Measurements from ENCODE around the gene ITPR2. TPM values are rescaled to one million over a fixed set of nuclear protein-coding genes. Genes with fewer than 3 reads are reported as not detected.

ITPR2 gene
- total RNA-seq, 2 donors from 2014 or later: 14.8 to 74.4 TPM

DNA sequence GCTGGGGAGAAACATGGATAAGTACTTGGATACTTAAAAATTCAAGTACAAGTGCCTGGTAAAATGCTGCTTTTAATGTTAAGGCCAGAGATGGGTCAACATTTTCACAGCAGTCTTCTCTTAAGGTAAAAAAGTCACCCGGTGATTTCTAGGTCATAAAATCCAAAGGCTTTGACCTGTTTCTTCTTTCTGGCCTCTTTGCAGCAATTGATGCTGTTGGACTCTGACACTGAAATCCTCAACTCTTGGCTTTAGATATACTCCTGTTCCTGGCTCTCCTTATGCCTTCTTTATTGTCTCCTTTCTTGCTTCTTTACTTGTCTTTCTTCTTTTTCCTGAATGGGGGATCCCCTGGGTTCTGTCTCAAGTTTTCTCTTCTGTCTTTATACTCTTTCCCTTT is 448.5 kb downstream of the ITPR2 start:
- Histone ChIP-seq H3K27ac (ENCODE audit: low read depth, low read length) (no peak overlapping the region), H3K36me3 (ENCODE audit: control insufficient read depth, insufficient read depth, low read length) (no peaks in the 10 kb centered on the region), H3K27me3 (ENCODE audit: control insufficient read depth, insufficient read depth, low read length, poor library complexity, severe bottlenecking) (no peaks in the 10 kb centered on the region), H3K9me3 (ENCODE audit: control insufficient read depth, low read length) (no peaks in the 10 kb centered on the region), H3K4me1 (ENCODE audit: control insufficient read depth, insufficient read depth, low read length) (peaks cover 5% of the 10 kb centered on the region), H3K9ac (ENCODE audit: extremely low read depth, low read length, poor library complexity, severe bottlenecking) (no peak overlapping the region), H3K4me3 (ENCODE audit: low read length) (no peak overlapping the region)
- H3K27me3 Mint-ChIP-seq (ENCODE audit: insufficient read depth): no peaks in the 10 kb centered on the region
- H3K27ac Mint-ChIP-seq: no peak overlapping the region
- no peak overlapping the region for H3K4me3 Mint-ChIP-seq
- H3K4me1 Mint-ChIP-seq: peaks cover 6% of the 10 kb centered on the region
- no peak for DNase-seq
- 88 to 90% methylated on average over 1 of the region's 1 CpG for WGBS, 2 experiments (ENCODE audit: insufficient coverage in 1 of 2, insufficient read length in 1 of 2)
- peaks cover 23% of the 10 kb centered on the region for H3K36me3 Mint-ChIP-seq (ENCODE audit: low read depth)
- TF ChIP-seq, protein P1, sequence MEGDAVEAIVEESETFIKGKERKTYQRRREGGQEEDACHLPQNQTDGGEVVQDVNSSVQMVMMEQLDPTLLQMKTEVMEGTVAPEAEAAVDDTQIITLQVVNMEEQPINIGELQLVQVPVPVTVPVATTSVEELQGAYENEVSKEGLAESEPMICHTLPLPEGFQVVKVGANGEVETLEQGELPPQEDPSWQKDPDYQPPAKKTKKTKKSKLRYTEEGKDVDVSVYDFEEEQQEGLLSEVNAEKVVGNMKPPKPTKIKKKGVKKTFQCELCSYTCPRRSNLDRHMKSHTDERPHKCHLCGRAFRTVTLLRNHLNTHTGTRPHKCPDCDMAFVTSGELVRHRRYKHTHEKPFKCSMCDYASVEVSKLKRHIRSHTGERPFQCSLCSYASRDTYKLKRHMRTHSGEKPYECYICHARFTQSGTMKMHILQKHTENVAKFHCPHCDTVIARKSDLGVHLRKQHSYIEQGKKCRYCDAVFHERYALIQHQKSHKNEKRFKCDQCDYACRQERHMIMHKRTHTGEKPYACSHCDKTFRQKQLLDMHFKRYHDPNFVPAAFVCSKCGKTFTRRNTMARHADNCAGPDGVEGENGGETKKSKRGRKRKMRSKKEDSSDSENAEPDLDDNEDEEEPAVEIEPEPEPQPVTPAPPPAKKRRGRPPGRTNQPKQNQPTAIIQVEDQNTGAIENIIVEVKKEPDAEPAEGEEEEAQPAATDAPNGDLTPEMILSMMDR (conservative IDR thresholded peaks at IDR 0.05): no peak
- H3K9me3 Mint-ChIP-seq: peaks cover 11% of the 10 kb centered on the region

DNA sequence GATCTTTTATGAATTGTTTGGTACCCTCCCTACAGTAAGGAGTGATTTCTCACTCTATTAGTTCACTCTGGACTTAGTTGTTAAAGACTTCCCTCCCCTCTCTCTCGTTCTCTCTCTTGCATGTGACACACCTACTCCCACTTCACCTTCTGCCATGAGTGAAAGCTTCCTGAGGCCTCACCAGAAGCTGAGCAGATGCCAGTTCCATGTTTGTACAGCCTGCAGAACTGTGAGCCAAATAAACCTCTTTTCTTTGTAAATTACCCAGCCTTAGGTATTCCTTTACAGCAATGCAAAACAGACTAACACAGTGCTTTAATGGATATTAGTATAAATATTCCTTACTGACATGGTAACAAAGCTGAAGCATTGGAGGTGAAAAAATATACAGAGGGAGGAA is 450.0 kb downstream of the ITPR2 start:
- H3K36me3 ChIP-seq (ENCODE audit: control insufficient read depth, insufficient read depth, low read length): no peaks in the 10 kb centered on the region
- H3K9ac ChIP-seq (ENCODE audit: extremely low read depth, low read length, poor library complexity, severe bottlenecking): no peak overlapping the region
- H3K27me3 Mint-ChIP-seq (ENCODE audit: insufficient read depth): no peaks in the 10 kb centered on the region
- peaks cover 11% of the 10 kb centered on the region for H3K9me3 Mint-ChIP-seq
- no peak overlapping the region for H3K4me3 Mint-ChIP-seq
- no peak overlapping the region for H3K27ac ChIP-seq (ENCODE audit: low read depth, low read length)
- H3K27me3 ChIP-seq (ENCODE audit: control insufficient read depth, insufficient read depth, low read length, poor library complexity, severe bottlenecking): no peaks in the 10 kb centered on the region
- H3K36me3 Mint-ChIP-seq (ENCODE audit: low read depth): peaks cover 23% of the 10 kb centered on the region
- H3K4me1 Mint-ChIP-seq: no peaks in the 10 kb centered on the region
- TF ChIP-seq, protein P1 (conservative IDR thresholded peaks at IDR 0.05): no peak
- no peaks in the 10 kb centered on the region for H3K9me3 ChIP-seq (ENCODE audit: control insufficient read depth, low read length)
- no peak for DNase-seq
- H3K4me3 ChIP-seq (ENCODE audit: low read length): no peak overlapping the region
- no peak overlapping the region for H3K27ac Mint-ChIP-seq
- WGBS, 2 experiments (ENCODE audit: insufficient coverage in 1 of 2, insufficient read length in 1 of 2): 83 to 95% methylated on average over 1 of the region's 1 CpG
- no peaks in the 10 kb centered on the region for H3K4me1 ChIP-seq (ENCODE audit: control insufficient read depth, insufficient read depth, low read length)

DNA sequence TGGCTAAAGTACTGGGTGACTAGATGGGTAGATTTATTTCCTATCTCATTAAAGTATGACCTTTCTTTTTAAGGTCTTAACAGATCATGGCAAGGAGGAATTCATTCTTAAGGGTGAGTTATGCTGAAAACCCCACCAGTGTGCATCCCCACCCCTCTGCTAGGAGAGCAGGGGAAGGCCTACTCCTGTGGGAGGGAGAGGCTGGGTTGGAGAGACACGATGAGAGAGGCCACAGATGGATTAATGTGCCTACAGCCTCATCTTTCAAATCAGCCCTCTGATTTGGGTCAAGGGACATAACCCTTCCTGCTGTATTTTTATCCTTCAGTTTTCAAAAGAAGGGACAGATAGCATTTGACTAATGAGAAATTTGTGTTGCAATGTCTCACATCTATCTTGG is 452.1 kb downstream of the ITPR2 start:
- peaks cover 11% of the 10 kb centered on the region for H3K9me3 Mint-ChIP-seq
- Histone ChIP-seq H3K9me3 (ENCODE audit: control insufficient read depth, low read length) (no peaks in the 10 kb centered on the region), H3K9ac (ENCODE audit: extremely low read depth, low read length, poor library complexity, severe bottlenecking) (no peak overlapping the region), H3K27ac (ENCODE audit: low read depth, low read length) (no peak overlapping the region), H3K4me1 (ENCODE audit: control insufficient read depth, insufficient read depth, low read length) (no peaks in the 10 kb centered on the region), H3K4me3 (ENCODE audit: low read length) (no peak overlapping the region), H3K36me3 (ENCODE audit: control insufficient read depth, insufficient read depth, low read length) (no peaks in the 10 kb centered on the region), H3K27me3 (ENCODE audit: control insufficient read depth, insufficient read depth, low read length, poor library complexity, severe bottlenecking) (no peaks in the 10 kb centered on the region)
- no peak overlapping the region for H3K4me3 Mint-ChIP-seq
- 67% methylated on average over 1 of the region's 1 CpG; no CpG with 5 or more reads in 1 of the 2 experiments for WGBS, 2 experiments (ENCODE audit: insufficient coverage in 1 of 2, insufficient read length in 1 of 2)
- no peaks in the 10 kb centered on the region for H3K27me3 Mint-ChIP-seq (ENCODE audit: insufficient read depth)
- no peak for DNase-seq
- H3K4me1 Mint-ChIP-seq: no peaks in the 10 kb centered on the region
- TF ChIP-seq, protein P1 (conservative IDR thresholded peaks at IDR 0.05): no peak
- no peak overlapping the region for H3K27ac Mint-ChIP-seq
- H3K36me3 Mint-ChIP-seq (ENCODE audit: low read depth): peaks cover 18% of the 10 kb centered on the region

Data from endodermal cell (in vitro differentiated cells).